Uterine smooth muscle cell (primary cell): ENCODE data around the gene AP2B1. TPM values are rescaled to one million over a fixed set of nuclear protein-coding genes. Genes with fewer than 3 reads are reported as not detected.

ENCODE experiments used
- total RNA-seq: library from RNA; depleted of rRNA; stranded (reverse); fragments of >200 nt; gene quantifications from 2 replicates; pipeline ENCODE4 v1.2.3, GENCODE V29; 2014

AP2B1 gene
- total RNA-seq: 78.5 and 88.4 TPM in 2 replicates

DNA sequence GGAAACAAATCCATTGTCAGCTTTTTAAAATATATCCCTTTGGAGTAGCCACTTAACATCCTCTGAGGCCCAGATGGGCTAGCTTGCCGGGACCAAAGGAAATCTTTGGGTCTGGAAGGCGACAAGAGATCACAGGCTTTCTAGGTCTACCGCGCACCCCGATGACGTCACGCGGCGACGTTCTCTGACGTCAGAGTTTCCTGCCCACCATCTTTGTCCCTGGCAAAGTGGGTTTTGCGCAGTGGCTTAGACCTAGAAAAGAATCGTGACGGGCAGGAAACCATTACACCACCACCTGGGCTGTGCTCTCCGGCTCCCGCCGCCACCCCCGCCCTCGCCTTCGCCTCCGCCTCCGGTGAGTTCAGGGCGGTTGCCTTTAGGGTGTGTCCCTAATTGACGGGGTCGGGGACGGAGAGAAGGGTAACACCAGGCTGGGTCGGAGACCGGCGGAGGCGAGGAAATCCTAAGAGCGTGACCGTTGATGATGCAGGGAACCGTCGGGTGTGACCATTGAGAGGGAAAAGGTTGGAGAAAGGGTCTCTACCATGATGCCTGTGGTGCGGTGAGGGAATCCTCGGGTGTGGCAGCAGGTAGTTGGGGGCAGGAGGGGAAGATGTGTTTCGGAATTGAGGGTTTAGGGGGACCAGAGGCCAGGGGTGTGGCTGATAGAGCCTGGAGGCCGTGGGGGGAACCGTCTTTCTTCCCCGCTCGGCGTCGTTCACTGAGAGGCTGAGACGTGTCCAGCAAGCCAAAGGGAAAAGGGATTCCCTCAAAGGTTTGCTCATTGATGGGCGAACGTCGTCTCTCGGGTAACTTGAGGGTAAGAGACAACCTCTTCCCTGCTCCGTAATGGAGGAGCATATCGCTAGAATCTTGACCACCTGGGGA is at the start of gene AP2B1:
Gene AP2B1 (plus strand): TSS at position 249 of the 888 bp plus-strand sequence. CDS start 6,709 bp downstream, outside the sequence.

DNA sequence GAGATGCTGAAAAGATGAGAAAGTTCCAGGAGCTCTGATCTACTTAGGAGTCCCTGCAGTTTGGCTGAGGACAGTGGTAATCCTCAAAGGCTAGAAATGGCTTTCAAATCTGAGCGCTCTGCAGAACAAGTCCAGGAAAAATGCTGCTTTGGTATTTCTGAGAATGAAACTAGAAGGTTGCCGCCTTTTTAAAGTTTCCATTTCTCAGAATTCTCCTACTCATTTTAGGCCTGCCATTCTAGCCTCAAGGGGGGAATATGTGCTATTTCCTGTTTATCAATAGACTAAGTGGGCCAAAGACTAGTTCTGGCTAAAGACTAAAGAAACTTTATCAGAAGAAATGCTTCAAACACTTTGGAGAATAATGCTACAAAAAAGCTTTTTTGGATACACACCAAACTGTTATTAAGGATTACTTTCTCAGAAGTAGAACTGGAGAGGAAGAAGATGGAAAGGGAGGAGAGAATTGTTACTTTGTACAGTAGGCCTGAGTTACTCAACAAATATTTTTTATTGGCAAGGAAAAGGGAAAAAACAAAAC is 49.5 kb upstream of the AP2B1 start, which contains the start of gene SLFN12L:
Gene SLFN12L (minus strand): TSS at position 78 of the 541 bp plus-strand sequence. CDS start 15,314 bp downstream, outside the sequence.

DNA sequence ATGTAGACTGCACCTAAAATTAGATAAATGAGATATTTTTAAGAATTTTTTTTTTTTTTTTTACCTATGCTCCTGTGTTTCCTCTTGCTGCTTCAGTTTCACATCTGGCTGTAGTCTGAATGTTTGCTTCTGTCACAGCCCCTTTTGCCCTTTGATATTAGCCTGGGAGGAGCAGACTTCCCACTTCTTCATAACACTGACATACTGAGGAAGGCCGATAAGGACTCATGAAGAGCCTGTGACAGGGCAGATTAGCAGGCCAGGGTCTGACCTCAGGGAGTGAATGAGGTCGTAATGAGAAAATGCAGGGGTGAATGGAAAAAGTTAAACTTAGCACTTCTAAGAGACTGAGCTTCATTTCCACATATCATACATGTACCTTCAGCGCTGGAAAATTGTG is 26.4 kb upstream of the AP2B1 start, which contains the start of gene SLFN14:
Gene SLFN14 (minus strand): TSS at position 117 of the 400 bp plus-strand sequence. CDS start 2,757 bp downstream, outside the sequence.

DNA sequence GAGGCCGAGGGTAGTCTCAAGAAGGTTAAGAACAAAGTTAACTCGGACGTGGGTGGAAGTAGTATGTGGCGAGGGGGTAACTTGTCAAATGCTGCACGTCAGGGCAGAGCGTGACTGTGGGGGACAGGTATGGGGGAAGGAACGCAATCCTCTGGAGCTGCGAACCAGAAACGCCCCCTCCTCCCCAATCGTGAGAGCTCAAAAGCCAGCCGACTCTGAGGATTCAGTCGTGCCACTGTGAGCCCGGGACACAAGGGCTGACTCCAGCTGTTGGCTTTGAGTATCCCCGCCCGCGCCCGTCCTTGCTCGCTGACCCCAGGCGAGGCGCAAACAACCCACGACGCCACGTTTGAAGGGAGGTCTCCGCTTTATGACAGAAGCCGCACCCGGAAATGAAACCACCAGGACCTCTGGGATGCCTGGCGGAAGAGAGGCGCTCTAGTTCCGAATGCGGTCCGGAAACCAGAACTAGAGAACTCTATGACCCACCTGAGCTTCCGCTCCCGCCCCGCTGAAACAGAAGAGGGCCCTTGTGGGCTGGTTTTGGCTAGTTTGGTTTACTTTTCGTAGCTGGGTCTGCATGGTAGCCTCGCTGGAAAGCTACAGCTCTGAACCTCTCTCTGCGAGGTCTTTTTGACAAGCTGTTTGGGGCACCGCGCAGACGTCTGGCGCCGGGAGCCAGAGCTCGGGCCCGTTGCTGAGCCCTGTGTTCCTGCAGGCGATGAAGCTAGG is 8.8 kb upstream of the AP2B1 start, which contains the start of gene PEX12:
Gene PEX12 (minus strand): TSS at position 375 of the 732 bp plus-strand sequence. CDS start 550 bp downstream, outside the sequence.

DNA sequence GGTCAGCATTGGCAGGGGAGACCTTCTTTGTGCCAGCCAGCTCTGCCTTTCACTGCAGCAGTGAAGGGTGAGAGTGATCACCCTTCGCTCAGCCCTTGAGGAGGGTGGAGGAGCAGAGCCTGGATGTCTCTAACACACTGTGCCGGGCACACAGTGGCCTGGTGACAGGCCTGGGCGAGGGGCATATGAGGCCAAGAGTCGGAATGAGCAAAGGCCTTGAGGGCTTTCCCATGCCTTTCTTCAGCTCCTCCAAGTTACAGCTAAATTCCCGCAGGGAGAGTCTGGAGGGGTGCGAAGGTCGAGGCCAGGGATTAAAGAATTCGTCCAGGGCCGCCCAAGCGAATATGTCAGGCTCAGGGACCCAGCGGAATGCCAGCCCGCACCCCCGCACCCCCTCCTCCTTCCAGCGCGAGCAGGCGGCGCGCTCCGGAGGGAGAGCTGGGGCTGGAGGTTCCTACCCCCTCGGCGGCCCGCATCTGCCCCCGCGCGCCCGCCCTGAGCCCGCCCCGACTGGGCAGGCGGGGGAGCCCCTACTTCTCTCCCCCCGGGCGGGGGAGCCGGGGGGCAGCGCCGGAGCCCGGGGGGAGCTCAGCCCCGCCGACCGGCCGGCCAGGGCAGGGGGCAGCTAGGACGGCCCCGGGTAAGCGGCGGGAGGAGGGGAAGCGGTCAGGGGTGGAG is 144.3 kb downstream of the AP2B1 start, which contains the start of gene RASL10B:
Gene RASL10B (plus strand): TSS at position 401 of the 678 bp plus-strand sequence. CDS start 3,546 bp downstream, outside the sequence.

DNA sequence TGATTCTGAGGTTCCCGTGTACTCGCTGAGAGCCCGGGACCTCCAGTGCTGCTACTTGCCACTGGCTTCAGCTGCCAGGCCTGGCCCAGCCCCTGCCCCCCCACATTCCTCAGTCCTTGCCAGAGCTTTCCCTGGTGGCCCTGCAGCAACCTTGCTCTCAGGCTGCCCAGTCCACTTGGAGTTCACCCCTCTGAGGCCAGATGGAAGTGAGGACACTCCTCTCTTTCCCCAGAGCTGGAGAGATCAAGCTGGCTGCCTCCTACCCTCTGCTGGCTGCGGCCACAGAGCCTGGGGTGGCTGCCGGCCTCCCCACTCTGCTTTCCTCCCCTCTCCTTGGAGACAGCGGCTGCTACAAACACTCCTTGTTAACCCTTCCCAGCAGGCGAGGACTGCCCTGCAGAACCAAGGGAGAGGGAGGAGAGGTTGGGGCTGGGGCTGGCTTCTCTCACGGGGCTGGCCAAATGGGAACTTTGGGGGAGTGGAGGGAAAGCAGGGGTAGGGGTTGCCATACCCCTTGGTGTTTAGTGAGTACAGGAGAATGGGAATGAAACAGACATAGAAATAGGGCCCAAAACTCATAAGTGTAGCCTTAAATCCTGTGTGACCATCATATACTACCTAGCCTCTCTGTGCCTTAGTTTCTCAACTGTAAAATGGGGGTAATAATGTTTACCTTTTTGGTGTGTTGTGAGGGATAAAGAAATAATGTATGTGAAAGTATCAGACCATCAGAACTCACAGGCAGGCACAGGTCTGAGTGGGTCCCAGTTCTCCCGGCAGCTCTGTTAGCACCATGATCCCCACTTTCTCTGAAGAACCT is 166.0 kb downstream of the AP2B1 start, which contains the start of gene GAS2L2:
Gene GAS2L2 (minus strand): TSS at position 295 of the 820 bp plus-strand sequence. CDS start 389 bp downstream, outside the sequence.

DNA sequence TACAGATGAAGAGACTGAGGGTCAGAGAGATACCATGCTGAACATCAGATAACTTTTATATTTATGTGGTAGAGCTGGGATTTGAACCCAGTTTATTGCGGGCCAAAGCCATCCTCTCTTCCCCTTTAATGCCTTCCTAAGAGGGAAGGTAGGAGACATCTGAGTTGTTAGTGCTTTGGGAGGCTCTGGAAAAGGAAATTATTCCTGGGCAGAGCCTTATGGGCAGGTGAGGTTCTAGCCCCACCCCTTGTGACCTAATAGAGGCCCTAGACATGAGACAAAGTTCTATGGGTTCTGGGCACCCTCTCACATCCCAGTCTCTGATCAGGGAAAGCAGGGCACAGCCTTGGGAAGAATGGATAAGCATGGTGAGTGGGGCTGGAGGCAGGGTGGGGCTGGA is 173.5 kb downstream of the AP2B1 start, which contains the start of gene C17orf50:
Gene C17orf50 (plus strand): TSS at position 301 of the 400 bp plus-strand sequence. CDS start 55 bp downstream, at position 356.

Other genes starting within 250 kb of the AP2B1 start
- gene SLFN11, start 213.7 kb upstream of the AP2B1 start, total RNA-seq: 141 and 147 TPM in 2 replicates
- 18.7 and 20.3 TPM in 2 replicates for gene SLFN12, start 154.8 kb upstream of the AP2B1 start, total RNA-seq
- gene SLFN13, start 138.6 kb upstream of the AP2B1 start, total RNA-seq: 4.3 and 5.0 TPM in 2 replicates
- gene SLFN12L, start 49.6 kb upstream of the AP2B1 start, total RNA-seq: under 0.01 and 0.11 TPM in 2 replicates
- not detected in 2 replicates for gene SLFN14, start 26.5 kb upstream of the AP2B1 start, total RNA-seq
- gene PEX12, start 8.8 kb upstream of the AP2B1 start, total RNA-seq: 3.7 and 4.5 TPM in 2 replicates
- 1.5 and 6.1 TPM in 2 replicates for gene RASL10B, start 144.3 kb downstream of the AP2B1 start, total RNA-seq
- gene GAS2L2, start 165.9 kb downstream of the AP2B1 start, total RNA-seq: under 0.01 TPM in 1 of 2 replicates, not detected in the other
- gene C17orf50, start 173.6 kb downstream of the AP2B1 start, total RNA-seq: not detected in 2 replicates
- gene MMP28, start 208.3 kb downstream of the AP2B1 start, total RNA-seq: 0.33 and 0.37 TPM in 2 replicates
- gene TAF15, start 222.2 kb downstream of the AP2B1 start, total RNA-seq: 66.9 and 96.7 TPM in 2 replicates